GM18526 (cell line): ENCODE results near the gene NTF4.
"Not testable (repeated sequence)": the region's sequence is repeated elsewhere in the genome, so short reads cannot be mapped to it uniquely, and the experiment has no call there.

Experiments
- POLR2A ChIP-seq: IDR thresholded peaks from 3 replicates; pipeline ENCODE4 v1.6.1; 2011; ENCODE audit not compliant: insufficient read length; ENCODE audit errors: extremely low read depth

Gene NTF4

DNA sequence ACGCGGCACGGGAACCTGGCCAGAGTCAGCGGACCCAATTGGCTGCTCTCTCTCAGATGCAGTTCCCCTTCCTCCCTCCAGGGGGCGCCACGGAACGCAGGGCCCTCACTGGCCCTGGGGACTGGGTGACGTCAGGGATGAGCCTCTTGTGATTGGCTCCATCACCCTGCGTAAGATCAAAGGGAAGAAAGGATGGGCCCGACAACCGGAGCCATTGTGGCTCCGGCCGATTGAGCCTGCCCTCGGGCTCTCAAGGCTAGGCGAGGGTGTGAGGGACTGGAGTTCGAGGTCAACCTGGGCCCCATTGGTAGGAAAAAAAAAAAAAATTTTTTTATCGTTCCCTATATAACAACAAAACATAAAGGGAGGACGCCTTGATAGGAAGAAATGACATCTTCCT is 27.8 kb downstream of the NTF4 start, which contains the start of gene CGB1:
CGB1 (minus strand) TSS at position 81 of the 400 bp plus-strand sequence. CDS start 184 bp downstream, outside the sequence.
- TF ChIP-seq POLR2A, result not testable (repeated sequence)

DNA sequence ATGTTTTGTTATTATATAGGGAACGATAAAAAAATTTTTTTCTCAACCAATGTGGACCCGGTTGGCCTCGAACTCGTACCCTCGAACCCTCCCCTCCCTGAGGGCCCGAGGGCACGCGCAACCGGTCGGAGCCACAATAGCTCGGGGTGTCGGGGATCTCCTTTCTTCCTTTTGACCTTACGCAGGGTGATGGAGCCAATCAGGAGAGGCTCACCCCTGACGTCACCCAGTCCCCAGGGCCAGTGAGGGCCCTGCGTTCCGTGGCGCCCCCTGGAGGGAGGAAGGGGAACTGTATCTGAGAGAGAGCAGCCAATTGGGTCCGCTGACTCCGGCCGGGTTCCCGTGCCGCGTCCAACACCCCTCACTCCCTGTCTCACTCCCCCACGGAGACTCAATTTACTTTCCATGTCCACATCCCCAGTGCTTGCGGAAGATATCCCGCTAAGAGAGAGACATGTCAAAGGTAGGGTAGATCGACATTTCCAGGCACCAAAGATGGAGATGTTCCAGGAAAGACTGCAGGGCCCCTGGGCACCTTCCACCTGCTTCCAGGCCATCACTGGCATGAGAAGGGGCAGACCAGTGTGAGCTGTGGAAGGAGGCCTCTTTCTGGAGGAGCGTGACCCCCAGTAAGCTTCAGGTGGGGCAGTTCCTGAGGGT is 32.8 kb downstream of the NTF4 start, which contains the start of gene CGB2:
CGB2 (plus strand) TSS at position 249 of the 660 bp plus-strand sequence; CDS start at position 455, 206 bp downstream.
- TF ChIP-seq POLR2A, result not testable (repeated sequence)

DNA sequence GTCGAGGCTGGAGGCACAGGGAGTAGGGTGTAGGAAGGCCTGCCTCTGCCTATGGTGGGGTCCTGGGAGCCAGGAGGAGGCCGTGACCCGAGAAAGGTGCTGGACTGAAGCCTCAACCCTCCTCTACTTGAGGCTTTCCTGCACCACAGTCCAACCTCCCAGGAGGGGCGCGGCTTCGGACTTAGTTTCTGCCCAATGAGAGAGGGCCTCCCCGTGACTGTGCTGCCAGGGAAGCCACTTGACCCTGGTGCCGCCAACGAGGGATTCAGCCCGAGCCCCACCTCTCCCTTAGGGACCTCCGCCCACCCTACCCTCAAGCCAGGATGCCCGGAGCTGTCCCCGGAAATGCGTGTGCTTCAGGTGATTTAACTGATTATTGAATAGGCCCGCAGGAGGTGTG is 40.4 kb downstream of the NTF4 start, which contains the start of gene CGB3:
CGB3 (minus strand) TSS at position 101 of the 400 bp plus-strand sequence. CDS start 362 bp downstream, outside the sequence.
- not testable (repeated sequence) for TF ChIP-seq POLR2A

DNA sequence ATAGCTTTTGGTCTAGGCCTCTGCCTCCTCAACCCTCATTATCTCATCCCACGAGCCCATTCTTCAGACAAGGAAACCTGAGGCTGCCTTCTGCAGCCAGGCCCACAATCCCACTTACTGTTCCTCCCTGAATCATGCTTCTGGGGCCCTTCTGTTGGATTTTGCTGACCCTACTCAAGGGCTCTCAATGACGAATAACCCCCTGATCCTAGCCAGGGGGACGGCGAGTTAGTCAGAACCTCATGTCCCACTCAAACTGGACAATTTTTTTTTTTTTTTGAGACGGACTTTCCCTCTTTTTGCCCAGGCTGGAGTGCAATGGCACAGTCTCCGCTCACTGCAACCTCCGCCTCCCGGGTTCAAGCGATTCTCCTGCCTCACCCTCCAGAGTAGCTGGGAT is 42.5 kb downstream of the NTF4 start:
- no peak for TF ChIP-seq POLR2A

- TF ChIP-seq POLR2A, result no peak
Measured at GRCh38 chr19:49020931-49021895, 43.4 kb downstream of the NTF4 start.

- no peak for TF ChIP-seq POLR2A
Measured at GRCh38 chr19:49020342-49020741, 44.3 kb downstream of the NTF4 start.

DNA sequence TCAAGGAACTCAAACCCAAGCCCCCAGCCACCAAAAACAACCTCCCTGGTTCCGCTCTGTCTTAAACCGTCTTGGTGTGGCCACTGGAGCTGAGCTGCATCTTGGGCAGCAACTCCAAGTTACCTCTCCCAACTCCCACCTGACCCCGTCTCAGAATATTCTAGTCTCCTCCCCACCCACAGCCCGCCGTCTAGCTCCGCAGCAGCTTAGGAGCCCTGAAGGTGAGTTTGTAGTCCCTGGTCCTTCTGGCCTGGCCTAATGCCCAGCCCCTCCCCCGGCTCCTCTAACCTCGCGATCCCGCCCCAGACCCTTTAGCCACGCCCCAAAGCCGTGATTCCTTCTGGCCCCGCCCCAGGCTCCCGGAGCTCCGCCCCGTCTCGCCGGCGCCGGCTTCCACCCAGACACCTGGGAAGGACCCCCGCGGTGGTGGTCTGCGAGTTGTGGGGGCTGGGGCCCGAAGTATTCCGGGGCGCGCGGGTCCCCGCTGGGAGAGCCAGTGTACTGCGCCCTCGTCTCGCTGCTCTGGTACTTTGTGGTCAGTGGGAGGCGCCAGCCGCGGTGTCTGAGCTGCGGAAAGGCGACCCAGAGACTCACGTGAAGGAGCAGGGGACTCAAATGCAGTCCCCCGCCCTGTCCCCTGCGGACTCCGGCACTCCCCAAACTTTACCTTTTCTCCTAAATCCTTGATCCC is 45.2 kb downstream of the NTF4 start:
- TF ChIP-seq POLR2A, result no peak

DNA sequence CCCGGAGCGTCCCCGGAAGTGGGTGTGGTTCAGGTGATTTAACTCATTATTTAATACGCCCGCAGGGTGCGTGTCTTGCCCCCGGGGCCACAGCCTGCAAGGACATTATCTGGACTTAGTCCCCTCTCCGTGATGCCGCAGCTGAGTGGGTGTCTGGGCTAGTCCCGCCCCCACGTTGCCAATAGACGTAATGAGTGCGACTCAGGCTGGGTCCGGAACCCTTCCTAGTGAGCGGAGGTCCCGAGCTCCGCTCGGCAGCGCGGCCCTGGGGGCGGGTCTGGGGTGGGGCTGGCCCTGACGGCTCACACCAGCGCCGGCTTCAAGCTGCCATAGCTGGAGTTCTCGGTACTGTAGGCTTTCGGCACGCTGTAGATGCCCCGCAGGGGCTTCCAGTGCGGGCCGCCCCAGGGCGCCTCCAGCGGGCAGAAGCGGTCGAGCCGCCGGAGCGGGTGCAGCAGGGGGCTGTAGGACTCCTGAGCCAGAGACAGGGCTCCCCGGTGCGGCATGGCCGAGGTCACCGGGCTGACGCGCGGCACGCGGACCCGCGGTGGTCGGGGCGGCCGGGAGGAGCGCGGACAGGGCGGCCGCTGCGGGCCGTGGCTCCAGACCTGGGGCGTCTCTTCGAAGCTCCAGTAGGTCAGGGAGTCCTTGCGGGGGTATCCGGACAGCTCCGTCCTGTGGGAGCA is 46.8 kb downstream of the NTF4 start:
- TF ChIP-seq POLR2A, result no peak

DNA sequence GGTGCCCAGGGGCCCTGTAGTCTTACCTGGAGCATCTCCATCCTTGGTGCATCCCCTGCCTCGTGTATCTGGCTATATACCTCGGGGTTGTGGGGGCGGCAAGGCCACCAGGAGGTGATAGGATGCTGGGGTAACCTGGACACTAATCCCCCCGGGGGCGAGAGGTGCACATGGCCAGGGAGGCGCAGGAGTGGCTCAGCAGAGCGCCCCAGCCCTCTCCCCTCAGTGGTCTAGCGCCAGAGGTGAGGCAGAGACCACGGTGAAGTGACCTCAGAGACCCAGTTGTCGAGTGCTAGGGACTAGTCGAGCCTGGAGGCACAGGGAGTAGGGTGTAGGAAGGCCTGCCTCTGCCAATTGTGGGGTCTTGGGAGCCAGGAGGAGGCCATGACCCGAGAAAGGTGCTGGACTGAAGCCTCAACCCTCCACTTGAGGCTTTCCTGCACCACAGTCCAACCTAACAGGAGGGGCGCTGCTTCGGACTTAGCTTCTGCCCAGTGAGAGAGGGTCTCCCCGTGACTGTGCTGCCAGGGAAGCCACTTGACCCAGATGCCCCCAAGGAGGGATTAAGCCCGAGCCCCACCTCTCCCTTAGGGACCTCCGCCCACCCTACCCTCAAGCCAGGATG is 47.5 kb downstream of the NTF4 start, which contains the start of gene LHB:
LHB (minus strand) TSS at position 51 of the 625 bp plus-strand sequence; CDS start at position 41, 10 bp downstream.
- no peak for TF ChIP-seq POLR2A

DNA sequence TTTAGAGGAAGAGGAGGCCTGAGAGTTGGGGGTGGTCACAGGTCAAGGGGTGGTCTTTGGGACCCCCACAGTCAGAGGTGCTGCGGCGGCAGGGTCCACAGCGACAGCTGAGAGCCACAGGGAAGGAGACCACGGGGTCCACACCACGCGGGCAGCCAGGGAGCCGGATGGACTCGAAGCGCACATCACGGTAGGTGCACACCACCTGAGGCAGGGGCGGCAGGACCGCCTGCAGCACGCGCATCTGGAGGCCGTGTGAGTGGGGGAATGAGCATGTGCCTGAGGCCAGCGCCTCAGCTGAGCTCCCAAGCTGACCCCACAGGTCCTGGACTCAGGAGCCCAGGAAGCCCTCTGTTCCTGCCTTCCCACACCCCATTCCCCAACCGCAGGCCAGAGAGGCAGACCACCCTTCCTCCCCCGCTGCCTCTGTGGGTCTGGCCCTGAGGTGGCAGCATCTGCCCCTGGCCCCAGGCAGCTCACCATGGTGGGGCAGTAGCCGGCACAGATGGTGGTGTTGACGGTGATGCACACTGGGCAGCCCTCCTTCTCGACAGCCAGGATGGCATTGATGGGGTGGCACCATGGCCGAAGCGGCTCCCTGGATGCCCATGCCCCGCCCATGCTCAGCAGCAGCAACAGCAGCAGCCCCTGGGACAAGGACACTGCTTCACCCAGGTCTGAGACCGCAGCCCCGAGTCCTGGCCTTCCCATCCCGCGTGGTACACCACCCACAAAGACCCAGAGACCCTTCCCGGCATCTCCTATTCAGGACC is 48.4 kb downstream of the NTF4 start:
- TF ChIP-seq POLR2A, result no peak

GRCh38 chr19:49014870-49015255 is 49.8 kb downstream of the NTF4 start:
- no peak for TF ChIP-seq POLR2A

DNA sequence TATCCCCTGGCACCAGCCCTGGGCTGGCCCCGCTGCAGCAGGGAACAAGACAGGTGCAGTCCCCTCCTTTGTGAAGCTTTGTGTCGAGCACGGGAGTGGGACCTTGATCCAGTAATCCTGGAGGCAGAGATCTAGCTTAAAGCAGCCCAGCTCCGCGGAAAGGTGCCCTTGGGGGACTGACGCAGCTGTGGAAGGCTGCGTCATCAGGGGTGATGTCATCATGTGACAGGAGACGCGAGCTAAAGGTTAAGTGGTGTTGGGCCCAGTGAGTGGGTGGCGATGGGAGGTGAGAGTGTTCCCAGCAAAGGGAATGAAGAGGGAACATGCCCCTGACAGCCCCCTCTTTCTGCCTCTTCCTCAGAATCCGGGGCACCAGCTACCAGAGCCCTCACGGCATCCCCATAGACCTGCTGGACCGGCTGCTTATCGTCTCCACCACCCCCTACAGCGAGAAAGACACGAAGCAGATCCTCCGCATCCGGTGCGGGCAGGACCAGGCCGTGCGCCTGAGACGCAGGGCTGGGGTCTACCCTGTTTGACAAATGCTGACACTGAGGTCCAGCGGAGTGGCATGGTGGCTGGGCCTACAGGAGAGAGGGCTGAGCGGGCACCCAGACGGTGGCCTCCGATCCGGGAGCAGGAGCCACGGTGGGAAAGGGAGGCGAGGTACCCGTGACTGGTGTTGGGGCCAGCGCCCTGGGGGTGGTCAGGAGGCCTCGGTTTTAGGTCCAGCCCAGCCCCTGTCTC is 50.3 kb downstream of the NTF4 start:
- TF ChIP-seq POLR2A, result no peak

- TF ChIP-seq POLR2A, result no peak
Measured at GRCh38 chr19:49011194-49011593, 53.4 kb downstream of the NTF4 start.
